ENCODE data around the gene CYTH1.

CYTH1 gene

DNA sequence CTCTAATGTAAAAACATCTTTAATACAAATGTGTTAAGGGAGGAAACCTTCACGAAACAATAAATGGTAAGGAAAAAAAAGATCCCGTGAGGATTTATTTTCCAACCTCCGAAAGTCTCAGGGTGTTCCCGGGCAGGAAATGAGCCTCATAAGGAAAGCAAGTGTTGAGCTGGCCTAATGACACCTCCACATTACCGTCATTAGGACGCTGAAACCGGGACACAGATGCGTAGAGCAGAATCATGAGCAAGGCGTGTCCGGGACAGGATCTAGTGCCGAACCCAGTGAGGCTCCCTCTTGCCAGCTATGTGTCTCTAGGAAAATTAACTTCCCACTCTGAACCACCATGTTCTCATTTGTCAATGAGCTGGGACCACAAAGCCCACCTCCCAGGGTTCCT is 22.7 kb upstream of the CYTH1 start:
- no peak for DNase-seq

DNA sequence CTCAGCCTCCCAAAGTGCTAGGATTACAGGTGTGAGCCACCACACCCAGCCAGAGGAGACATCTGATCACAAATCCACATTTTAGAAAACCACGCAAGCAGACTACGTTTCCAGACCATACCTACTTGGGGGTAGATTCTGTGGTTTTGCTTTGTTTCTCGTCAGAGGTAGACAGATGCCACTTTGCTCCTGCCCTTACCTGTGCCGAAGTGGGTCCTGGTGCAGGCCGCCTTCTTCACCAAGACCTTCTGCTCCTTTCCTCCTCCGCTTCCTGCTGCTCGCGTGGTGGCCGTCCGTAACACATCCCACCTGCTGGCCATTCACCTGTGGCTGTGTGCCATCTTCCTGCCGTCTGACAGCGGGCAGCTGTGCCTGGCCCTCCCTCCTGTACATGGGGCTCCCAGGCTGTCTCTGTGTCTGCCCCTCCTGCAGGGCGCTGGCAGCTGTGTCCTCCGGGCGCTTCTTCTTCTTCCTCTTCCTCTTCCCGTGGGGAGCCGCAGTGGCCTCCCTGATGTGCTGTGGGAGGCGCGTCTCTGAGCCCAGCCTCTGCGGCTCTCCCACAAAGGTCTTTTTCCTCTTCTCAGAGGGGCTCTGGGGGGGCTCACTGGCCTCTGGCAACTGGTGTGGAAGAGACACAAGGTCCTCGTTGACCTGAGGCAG is 21.2 kb upstream of the CYTH1 start:
- no peak for DNase-seq

DNA sequence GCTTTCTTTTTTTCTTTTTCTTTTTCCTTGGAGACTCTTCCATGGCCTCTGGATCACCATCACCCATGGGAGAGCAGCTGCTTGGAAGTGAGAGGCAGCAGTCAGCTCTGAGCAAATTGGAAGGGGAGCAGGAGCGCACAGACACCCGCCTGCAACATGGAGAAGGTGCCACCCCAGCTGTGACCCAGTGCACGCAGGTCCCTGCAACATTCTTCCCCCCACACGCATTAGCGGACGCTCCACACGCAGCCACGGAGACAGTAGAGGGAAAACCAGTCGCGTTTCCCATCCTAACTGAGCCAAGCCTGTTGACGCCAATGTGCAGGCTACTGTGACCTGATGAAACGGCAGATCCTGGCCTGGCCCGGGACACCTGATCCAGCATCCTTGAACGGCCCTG is 20.4 kb upstream of the CYTH1 start:
- no peak for DNase-seq

DNA sequence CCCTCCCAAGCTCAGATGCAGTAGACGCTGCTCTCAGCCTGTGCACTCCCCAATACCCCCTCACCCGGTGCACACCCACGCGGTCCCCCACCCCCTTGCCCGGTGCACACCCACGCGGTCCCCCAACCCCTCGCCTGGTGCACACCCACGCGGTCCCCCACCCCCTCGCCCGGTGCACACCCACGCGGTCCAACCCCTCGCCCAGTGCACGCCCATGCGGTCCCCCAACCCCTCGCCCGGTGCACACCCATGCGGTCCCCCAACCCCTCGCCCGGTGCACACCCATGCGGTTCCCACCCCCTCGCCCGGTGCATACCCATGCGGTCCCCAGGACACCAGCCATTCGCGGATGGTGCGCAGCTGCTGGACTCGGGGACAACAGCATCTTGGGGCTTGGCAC is 19.9 kb upstream of the CYTH1 start:
- DNase-seq = no peak

DNA sequence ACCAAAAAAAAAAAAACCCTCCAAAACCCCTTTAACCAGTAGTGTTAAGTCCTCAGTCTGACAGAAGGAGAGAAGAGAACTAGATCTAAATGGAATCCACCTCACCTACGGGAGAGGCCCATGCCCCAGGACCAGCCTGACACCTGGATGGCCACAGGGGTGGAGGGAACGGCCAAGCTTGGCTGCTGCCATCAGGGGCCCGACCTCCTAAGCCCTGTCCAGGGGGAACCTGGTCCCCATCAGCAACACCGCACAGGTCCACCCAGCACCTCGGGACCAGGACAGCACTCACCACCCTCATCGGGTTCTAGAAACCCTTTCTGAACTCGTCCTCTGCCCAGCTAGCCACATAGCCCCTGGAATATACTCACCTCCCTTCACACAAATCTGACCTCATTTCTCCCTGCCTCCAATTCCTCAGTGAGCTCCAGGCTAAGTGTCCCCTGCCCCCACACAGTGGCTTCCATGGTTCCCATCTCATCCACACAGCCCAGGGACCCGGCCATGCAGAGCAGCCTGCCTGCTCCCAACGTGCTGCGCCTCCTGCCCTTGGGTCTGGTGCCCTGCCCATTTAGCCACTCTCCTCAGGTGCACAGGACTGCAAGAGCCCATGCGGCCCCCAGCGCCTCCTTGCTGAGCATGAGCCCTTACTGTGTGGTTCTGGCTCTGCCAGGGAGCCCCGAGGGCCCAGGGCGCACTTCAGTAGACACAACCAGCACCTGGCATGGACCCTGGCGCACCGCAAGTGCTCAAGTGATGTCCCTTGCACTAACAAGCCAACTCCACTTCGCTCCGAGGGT is 18.3 kb upstream of the CYTH1 start:
- no peak for DNase-seq

DNA sequence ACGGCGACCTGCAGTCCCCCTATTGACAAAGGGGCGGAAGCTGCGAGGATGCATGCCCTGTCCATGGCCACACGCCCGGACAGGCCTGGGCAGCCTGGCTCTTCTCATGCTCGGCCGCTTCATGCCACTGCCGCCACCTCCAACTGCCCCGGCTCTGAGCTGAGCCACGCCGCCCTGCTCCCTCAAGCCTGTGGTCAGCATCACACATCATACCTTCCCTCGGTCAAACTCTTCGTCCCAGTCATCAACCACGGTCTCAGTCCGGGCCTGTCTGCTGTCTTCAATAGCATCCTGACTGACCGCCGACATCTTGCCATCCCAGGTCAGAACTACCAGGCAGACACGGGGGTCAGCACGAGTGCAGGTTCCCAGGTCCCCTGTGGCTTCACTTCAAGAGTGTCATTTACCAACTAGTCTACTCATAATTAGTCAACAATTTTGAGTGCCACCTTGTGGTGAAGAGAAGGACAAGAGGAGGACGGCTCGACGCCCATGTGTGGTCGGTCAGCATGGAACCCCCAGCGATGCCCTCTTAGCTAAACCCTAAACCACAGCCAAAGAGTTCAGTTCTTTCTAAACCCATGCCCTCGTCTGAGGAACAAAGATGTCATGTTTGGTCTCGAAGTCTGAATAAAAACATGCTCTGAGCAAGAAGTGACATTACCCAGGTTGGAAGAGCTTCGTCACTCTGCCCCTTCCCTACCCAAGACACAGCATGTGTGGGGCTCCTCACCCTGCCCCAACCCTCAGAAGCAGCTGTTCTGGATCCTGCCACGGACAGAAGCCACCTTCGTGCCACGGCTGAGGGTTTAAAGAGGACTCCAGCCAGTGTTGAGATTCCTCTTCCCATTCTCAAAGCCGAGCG is 16.9 kb upstream of the CYTH1 start:
- DNase-seq = no peak

DNA sequence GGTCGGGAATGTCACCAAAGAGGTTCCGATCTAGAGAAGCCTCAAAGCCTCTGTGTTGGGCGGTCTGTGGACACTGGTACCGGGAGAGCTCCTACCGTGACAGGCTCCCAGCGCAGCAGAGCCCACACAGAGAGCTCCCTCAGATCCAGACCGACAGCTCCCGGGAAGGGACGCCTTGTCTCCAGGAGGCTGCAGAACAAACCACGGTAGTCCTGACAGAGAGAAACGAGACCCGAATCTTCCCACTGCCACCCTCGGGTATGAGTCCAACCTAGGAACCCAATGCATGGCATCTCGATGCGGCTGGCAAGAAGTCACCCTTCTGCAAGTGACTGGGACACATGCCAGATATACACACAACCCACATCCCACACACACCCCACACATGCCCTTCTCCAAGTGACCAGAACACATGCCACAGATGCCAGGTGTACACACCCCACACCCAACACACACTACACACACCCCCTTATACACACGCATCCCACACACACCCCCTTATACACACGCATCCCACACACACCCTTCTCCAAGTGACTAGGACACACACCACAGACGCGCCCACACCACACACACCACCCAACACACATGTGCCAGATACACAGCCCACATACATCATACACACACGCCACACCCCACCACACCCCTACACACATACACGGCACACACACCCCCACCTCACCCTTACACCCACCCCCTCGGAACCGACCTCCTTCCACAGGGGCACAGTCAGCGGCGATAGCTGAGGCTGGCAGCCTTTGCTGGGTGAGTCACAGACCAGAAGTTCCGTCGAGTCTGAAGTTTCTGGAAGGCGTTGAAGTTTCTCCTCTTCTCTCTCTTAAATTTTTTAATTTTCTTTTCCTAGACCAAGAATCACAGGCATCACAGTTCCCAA is 15.9 kb upstream of the CYTH1 start:
- no peak for DNase-seq

DNA sequence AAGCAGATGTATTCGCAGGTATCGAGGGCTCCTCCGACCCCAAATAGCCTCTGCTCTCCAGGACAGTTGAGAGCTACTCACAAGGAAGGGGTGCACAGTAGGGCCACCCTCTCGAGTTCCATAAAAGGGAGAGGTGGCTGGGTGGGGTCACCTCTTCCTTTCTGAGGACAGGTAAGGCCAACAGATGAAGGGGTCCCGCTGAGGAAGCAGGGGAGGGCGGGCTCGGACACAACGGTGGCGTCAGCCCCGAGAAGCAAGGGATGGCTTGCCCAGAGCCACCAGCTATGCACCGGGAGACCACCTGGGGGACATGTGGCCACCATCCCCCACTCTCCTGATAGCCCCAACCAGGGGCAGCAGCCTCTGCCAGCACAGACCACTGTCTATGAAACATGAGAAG is 15.1 kb upstream of the CYTH1 start:
- no peak for DNase-seq

DNA sequence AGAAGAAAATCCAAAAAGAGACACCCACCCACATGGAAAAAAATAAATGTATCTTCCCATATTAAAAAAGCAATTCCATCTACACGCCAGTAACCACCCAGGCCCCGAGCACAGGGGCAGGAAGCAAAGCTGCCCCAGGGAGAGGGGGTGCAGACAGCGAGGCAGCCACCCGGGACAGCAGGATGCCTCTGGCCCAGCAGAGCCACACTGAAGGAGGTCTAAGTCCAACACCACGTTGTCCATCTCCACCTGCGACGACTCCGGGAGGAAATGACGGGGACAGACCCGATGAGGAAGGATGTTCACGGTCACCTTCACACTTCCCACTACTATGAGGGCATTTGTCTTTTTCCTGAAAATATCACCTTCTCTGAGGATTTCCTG is 14.4 kb upstream of the CYTH1 start:
- DNase-seq = no peak

DNA sequence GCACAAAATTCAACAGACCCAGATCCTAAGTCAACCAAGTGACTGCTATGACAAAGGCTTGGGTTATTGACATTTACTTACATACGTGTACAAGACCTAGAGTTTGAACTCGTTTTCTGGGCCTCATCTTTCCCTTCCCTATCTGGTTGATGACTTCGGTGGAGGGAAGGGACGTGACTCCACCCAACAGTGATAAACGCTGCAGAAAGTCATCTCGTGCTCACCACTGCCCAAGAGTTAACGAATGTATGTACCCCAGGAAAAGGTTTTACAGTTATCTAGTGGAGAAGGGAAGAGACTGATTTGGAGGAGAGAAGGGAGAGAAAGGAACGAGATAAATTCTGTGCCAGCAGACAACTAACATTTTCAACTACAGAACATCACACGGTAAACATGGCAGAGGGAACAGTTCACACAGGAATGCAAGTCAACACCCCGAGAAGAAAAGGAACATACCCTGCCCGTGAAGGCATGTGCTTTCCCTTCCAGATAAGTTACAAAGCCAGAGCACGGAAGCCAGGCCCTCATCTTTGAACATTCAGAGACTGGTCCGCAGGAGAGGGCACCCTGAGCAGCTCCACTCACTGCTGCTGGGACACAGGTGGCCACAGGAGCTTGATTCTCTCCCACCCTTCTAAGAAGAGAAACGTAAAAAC is 13.9 kb upstream of the CYTH1 start:
- no peak for DNase-seq

DNA sequence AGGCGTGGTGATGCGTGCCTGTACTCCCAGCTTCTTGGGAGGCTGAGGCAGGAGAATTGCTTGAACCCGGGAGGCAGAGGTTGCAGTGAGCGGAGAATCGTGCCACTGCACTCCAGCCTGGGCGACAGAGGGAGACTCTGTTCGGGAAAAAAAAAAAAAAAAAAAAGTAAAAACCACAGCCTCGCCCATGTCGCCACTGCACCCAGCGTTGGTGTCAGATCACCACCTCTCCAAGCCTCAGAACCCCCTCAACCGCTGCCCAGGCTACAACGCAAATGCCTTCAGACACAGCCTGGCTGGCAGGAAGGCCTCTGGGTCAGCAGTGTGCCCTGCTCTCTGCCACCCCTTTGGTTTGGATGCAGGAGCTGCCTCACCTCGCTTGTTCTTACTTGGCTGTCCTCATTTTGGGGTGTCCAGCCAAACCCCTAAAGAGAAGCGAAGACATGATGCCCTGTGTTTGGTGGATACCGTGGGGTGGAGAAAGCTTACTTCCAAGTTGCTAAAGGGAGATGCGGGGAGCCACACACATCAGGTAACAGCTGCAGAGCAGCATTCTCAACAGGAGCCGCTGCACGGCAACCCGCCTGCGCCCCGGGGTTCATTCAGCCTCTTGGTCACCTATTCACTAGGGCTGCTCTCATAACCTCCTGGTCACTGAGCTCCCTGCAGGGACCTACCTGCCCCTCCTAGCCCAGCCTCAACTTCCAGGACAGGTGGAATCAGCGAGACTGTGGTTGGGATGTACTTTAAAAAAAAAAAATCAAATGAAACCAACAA is 13.0 kb upstream of the CYTH1 start:
- DNase-seq = no peak

DNA sequence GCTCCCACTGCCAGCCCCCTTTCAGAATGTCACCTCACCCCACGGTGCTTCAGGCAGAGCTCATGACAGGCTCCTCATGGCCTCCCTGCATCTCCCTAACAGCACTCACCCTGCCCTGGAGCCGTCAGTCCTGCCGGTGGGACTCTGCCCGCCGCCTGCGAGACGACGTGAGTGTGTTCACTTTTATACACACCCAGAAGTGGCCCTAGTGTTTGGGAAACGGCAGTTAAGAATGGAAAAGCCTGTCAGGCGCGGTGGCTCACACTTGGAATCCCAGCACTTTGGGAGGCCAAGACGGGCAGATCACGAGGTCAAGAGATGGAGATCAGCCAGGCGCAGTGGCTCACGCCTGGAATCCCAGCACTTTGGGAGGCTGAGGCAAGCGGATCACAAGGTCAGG is 12.3 kb upstream of the CYTH1 start:
- no peak for DNase-seq

DNA sequence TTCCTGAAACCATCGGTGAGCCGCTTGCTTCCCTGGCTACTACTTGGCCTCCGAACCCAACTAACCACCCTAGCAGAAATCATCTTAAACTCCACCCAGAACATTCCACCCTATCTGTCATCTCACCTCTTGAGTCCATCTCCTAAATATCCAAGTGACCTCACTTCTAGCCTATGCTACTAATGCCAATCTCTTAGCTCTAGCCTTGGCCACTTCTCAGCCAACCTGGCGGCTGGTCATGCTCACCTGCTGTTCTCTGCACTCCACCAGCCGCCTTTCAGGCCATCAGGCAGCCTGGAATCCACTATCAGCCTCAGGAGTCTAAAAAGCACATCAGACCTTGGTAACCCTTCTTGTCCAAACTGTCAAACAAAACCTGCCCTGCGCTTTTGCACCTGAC is 11.9 kb upstream of the CYTH1 start:
- DNase-seq = no peak

DNA sequence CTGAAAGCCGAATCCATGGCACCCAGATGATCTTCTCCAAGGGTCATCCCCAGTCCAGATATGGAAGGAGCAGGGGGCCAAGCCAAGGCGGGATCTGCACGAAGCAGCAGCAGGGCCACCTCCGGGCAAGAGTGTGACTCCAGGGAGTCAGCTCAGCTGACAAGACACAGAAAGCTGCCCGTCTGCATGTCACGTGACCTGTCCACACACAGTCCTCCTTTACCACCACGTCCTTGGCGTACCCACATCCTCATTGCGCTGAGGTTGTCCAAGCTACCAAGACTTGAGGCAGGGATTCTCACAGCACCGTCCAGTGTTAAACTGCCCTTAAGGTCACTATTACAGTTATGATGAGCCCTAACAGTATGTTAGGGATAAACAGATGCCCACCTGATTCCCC is 11.3 kb upstream of the CYTH1 start:
- DNase-seq = no peak

DNA sequence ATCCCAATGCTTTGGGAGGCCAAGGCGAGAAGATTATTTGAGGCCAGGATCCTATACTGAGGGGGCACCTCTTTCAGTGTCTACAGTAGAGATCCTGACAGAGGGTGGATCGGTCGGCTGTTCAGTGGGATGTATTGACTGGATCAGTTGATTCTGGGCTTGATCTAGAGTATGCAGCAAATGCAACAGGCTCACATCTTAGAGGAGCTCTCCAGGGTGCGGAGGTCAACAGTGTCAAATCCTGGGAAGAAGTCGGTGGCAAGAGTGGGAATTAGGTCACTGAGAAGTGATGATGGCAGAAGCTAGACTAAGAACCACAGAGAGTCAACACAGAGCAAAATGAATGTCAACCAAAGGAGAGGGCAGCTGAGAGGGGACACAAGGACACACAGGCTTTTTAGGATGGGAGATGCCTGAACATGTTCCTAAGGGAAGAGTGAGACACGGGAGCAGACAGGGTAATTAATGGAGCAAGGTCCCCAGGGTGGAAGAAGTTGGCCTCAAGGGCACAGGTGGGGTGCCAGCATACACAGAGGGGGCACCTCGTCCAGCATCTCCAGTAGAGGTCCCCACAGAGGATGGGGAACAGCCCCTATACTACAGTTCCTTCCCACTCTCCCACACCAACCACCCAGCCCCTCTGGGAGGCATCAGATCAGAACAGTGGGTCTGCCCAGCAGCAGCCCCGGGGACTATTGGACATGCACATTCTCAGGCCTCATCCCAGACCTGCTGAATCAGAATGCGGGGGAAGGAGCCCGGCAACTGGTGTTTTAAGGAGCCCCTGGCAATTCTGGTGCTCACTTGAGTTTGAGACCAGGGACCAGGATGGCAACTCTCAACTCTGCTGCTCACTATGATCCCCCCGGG is 10.0 kb upstream of the CYTH1 start:
- no peak for DNase-seq

DNA sequence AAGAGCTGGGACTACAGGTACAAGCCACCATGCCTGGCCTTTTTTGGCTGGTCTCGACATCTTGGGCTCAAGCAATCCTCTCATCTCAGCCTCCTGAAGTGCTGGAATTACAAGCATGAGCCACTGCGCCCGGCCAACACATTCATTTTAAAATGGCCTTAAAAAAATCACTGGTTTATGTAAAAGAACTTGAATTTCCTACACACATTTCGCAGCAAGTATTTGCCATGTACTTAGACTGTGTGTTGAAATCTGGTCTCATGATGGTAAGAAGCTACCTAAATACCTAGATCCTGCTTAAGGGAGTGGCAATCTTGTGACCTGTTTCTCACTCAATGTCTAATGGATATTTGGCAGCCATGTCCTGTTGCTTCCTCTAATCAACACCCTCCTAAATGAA is 8.5 kb upstream of the CYTH1 start:
- DNase-seq = no peak

DNA sequence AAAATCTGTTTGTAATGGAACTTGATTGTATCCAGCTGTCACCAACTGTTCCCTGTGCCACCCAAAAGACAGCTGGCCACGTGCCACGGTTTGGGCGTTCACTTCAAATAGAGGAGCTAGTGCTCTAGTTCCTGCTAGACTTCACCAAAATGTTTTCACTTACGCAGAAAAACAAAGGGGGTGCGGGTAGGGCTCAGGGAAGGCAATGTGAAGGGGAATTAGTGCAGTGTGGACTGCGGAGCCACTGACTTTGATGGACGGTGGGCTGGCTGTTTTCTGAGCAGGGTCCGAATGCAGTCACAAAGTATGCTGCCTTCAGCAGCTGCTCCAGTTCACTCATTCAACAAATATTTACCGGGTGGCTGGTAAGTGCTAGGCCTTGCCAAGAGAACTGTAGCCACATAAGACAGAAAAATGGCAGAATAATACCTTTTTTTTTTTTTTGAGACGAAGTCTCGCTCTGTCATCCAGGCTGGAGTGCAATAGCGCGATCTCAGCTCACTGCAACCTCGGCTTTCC is 7.6 kb upstream of the CYTH1 start:
- peak; percentile 41 for DNase-seq

DNA sequence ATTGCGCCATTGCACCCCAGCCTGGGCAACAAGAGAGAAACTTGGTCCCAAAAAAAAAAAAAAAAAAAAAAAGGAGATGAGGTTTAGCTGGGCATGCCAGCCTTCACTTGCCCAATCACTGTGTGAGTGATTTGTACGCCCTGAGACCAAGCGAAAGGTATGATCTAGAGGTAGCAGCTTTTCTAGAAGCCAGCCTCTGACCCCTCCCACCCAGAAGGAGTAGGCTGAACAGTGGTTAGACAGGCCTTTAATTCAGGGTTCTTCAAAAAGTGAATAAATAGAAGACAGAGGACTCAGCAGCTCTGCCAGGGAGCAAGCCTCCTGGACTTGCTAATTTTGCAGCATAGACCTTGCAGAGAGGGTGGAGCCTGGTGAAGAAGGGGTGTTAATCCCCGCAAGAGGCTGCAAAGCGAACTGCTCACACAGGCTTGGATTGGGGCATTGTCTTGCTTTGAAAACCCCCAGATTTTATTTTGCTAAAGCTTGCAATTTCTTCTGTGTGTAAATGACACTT is 7.1 kb upstream of the CYTH1 start:
- no peak for DNase-seq

DNA sequence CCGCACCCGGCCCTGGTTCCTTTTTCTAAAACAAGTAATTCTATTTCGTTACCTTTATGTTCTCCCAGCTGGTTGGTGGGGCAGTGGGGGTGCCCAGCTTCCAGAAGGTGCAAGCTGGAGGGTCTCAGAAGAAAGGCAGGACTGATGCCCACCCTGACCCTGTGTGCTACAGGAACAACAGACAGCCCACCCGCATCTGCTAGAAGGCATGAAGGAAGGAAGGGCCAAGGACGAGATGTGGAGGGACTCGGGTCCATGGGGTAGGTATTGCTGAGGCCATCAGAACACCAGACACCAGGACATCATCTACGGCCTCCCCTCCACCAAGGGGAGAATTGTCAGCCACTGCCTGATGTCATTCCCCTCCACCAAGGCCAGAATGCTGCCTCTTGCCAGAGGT is 6.4 kb upstream of the CYTH1 start:
- DNase-seq = no peak

DNA sequence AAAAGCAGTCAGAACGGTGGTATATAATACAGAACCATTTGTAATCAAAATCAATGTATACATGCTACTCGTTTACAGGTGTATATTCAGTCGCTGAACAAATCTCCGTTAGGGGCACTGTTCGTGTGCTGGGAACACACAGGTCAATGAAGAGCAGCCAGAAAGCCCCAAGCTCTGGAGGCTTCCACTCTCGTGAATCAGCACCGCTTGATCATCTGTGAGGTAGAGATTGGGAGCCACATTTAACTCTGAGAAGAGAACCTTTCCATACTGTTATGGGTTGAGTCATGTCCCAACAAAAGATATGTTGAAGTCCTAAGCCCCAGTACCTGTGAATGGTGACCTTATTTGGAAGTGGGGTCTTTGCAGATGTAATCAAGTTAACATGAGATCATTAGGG is 5.4 kb upstream of the CYTH1 start:
- DNase-seq = no peak

Data from stimulated activated CD4-positive, alpha-beta T cell treated with anti-CD3 and anti-CD28 coated beads, Interleukin-4, amount 100 ng/mL, for 1 hour (primary cell).